ENCODE data around the gene PTGDS. TPM values are rescaled to one million over a fixed set of nuclear protein-coding genes. Genes with fewer than 3 reads are reported as not detected.
A peak's percentile ranks its signal among the peaks of the same experiment; 100 is the strongest.

Gene PTGDS
- total and polyA plus RNA-seq, 9 of the 15 experiments (the other 6 are each of a cell fraction or from before 2014, with no cell fraction given): 0.46 to 7.1 (median 2.0) TPM

- peak overlapping the region; percentile 68 to 92 for H3K9ac ChIP-seq (ENCODE audit: insufficient read depth in 1 of 2, low read depth in 2 of 2, low read length in 2 of 2)
- no peak for TF ChIP-seq MED1 (CRISPR knock-in tag; IDR thresholded peaks at IDR 0.05; ENCODE audit: borderline replicate concordance)
- TF ChIP-seq ZEB2 (IDR thresholded peaks at IDR 0.05): peak; percentile 67
- no peak for TF ChIP-seq ETV5 (CRISPR knock-in tag; IDR thresholded peaks at IDR 0.05; ENCODE audit: low read depth)
- TF ChIP-seq PATZ1 (CRISPR knock-in tag; IDR thresholded peaks at IDR 0.05; ENCODE audit: borderline replicate concordance): no peak
- no peak for TF ChIP-seq PTTG1 (tag; IDR thresholded peaks at IDR 0.05; ENCODE audit: low read depth)
- no peak for TF ChIP-seq E4F1 (CRISPR knock-in tag; IDR thresholded peaks at IDR 0.05; ENCODE audit: borderline replicate concordance)
- TF ChIP-seq GABPB2 (CRISPR knock-in tag; conservative IDR thresholded peaks at IDR 0.05): no peak
- no peak for TF ChIP-seq ELK3 (CRISPR knock-in tag; IDR thresholded peaks at IDR 0.05)
- TF ChIP-seq ZBTB7A (IDR thresholded peaks at IDR 0.05; ENCODE audit: borderline replicate concordance, control insufficient read depth, low read depth, low read length): peak; percentile 82; the same call in 1 of the 2 replicates
- TF ChIP-seq ZSCAN29 (IDR thresholded peaks at IDR 0.05): no peak
- TF ChIP-seq NCOA1 (IDR thresholded peaks at IDR 0.05; ENCODE audit: low read depth): peak; percentile 19; the same call in 1 of the 2 replicates
- no peak for TF ChIP-seq ZNF280A (IDR thresholded peaks at IDR 0.05; ENCODE audit: low read depth, partially characterized antibody)
- no peak for TF ChIP-seq MCM3 (IDR thresholded peaks at IDR 0.05)
- no peak for TF ChIP-seq SMAD1 (IDR thresholded peaks at IDR 0.05; ENCODE audit: low read depth, low read length, partially characterized antibody)
Measured at GRCh38 chr9:136949817-136950655, 27.3 kb upstream of the PTGDS start.

More at GRCh38 chr9:136949817-136950655, 27.3 kb upstream of the PTGDS start:
- H4K20me1 ChIP-seq (replicated peaks; ENCODE audit: control insufficient read depth, insufficient read depth, low read length): 0 out of 2 replicates have a peak, but pooled peaks cover 4% of the 10 kb centered on the region
- peak; percentile 89 for FAIRE-seq
- H3K27me3 ChIP-seq (ENCODE audit: control insufficient read depth in 2 of 2, insufficient read depth in 2 of 2, low read length in 2 of 2): peaks cover 0 to 2% of the 10 kb centered on the region in 2 experiments; a peak in 1 of 5 replicates
- H3K36me3 ChIP-seq (ENCODE audit: control insufficient read depth, insufficient read depth, low read length): no peaks in the 10 kb centered on the region
- no TSS peak for BruUV-seq (replicated peaks)
- H3K9me1 ChIP-seq (ENCODE audit: control insufficient read depth, insufficient read depth, low read length): peaks cover 2% of the 10 kb centered on the region
- in situ Hi-C loops (cut with MboI): loop anchor here (5.0 kb wide), 1 partner anchor 87 kb away; no protein-coding TSS in a partner anchor
- intact Hi-C loops (cut with micrococcal nuclease): loop anchor here (5.0 kb wide), 2 partner anchors 42 to 163 kb away; partner anchors contain the start of gene PAXX
- H3K4me1 ChIP-seq (replicated peaks in 1 of 2; ENCODE audit: control insufficient read depth in 2 of 2, insufficient read depth in 2 of 2, low read length in 2 of 2): peaks cover 13 to 82% of the 10 kb centered on the region in 2 experiments
- ATAC-seq: peak; percentile 94
- ChIA-PET CTCF (ENCODE audit: low intra/inter-chr PET ratio) (interaction anchor here (3.4 kb wide), 1 partner anchor 84 kb away, joined by 47 read pairs; no protein-coding TSS in a partner anchor), POLR2A (interaction anchor here (0.6 to 1.0 kb wide), 2 partner anchors 14 to 25 kb away, joined by 3 read pairs; no protein-coding TSS in a partner anchor)
- H3K4me3 ChIP-seq: peak overlapping the region; percentile 51
- peak overlapping the region; percentile 78 for H2AFZ ChIP-seq (ENCODE audit: low read depth, low read length)
- H3K27ac ChIP-seq (ENCODE audit: extremely low read depth, low read depth, low read length): peak overlapping the region; percentile 46; the same call in 2 of the 3 replicates
- no peaks in the 10 kb centered on the region for H3K79me2 ChIP-seq (ENCODE audit: control insufficient read depth, insufficient read depth, low read length)
- H3K4me2 ChIP-seq (ENCODE audit: insufficient read depth, low read length): peak overlapping the region; percentile 74
- DNase-seq (ENCODE audit: extremely low read depth in 1 of 4, low spot score in 3 of 4): peak; percentile 97 to 100 (median 100)
- no peaks in the 10 kb centered on the region for H3K9me3 ChIP-seq (replicated peaks; ENCODE audit: control insufficient read depth, insufficient read depth, low read depth, low read length)
- WGBS (ENCODE audit: insufficient coverage, low coverage, missing lambda C conversion rate): 7% methylated on average over 18 of the region's 63 CpGs
